Keratinocyte (primary cell): Measurements from ENCODE around the gene RNU6-1. TPM values are rescaled to one million over a fixed set of nuclear protein-coding genes. Genes with fewer than 3 reads are reported as not detected.

Experiments used
- DNase-seq: peaks from one replicate; pipeline ENCODE4 v3.0.0-alpha.2; 2011; ENCODE audit warnings: low read depth, missing footprints, low spot score
- FAIRE-seq: peaks from 2 replicates; lab custom pipeline; 2011; peaks lifted over from hg19 to GRCh38; lab: Jason Lieb, UNC
- H2AFZ ChIP-seq: 2 replicates; pipeline ENCODE4 v1.6.0; 2012; ENCODE audit warnings: low read length, control low read depth, inconsistent platforms; ENCODE audit not compliant: control insufficient read depth
- H3K27ac ChIP-seq: 2 replicates; pipeline ENCODE4 v1.5.1; 2011; ENCODE audit warnings: low read length; ENCODE audit not compliant: control insufficient read depth, insufficient read depth
- H3K27me3 ChIP-seq: 3 replicates; pipeline ENCODE4 v1.6.0; 2011; ENCODE audit warnings: low read length; ENCODE audit not compliant: control insufficient read depth, insufficient read depth; ENCODE audit errors: extremely low read depth
- H3K36me3 ChIP-seq, 2 experiments: 2 replicates in 1 of 2; 3 replicates in 1 of 2; pipeline ENCODE4 v1.5.1; 2011; ENCODE audit warnings: low read length in 2 of 2, mild to moderate bottlenecking in 1 of 2; ENCODE audit not compliant: control insufficient read depth in 2 of 2, insufficient read depth in 2 of 2; ENCODE audit errors: extremely low read depth in 1 of 2
- H3K4me1 ChIP-seq: 3 replicates; pipeline ENCODE4 v1.5.1; 2011; ENCODE audit warnings: low read length; ENCODE audit not compliant: control insufficient read depth, insufficient read depth; ENCODE audit errors: extremely low read depth
- H3K4me2 ChIP-seq: 3 replicates; pipeline ENCODE4 v1.6.0; 2011; ENCODE audit warnings: low read depth, low read length; ENCODE audit not compliant: control insufficient read depth, insufficient read depth; ENCODE audit errors: extremely low read depth
- H3K4me3 ChIP-seq, 3 experiments: fragments of 200-600 bp in 1 of 3; sonication (generic) in 1 of 3; 2 replicates in 2 of 3; 3 replicates in 1 of 3; pipeline ENCODE4 v1.5.1; 2011 to 2016; ENCODE audit warnings: low read length in 3 of 3, mild to moderate bottlenecking in 3 of 3, control low read depth in 2 of 3, inconsistent platforms in 1 of 3, low read depth in 1 of 3, mixed read lengths in 1 of 3, mixed run types in 1 of 3, moderate library complexity in 1 of 3; ENCODE audit not compliant: control insufficient read depth in 2 of 3, insufficient read depth in 2 of 3; ENCODE audit errors: extremely low read depth in 1 of 3
- H3K79me2 ChIP-seq: 2 replicates; pipeline ENCODE4 v1.6.0; 2012; ENCODE audit warnings: low read length; ENCODE audit not compliant: control insufficient read depth, insufficient read depth
- H3K9ac ChIP-seq: 3 replicates; pipeline ENCODE4 v1.6.0; 2011; ENCODE audit warnings: low read length; ENCODE audit not compliant: control insufficient read depth, insufficient read depth; ENCODE audit errors: extremely low read depth
- H3K9me1 ChIP-seq: 3 replicates; pipeline ENCODE4 v1.6.0; 2011; ENCODE audit warnings: low read length; ENCODE audit not compliant: control insufficient read depth, insufficient read depth; ENCODE audit errors: extremely low read depth
- H3K9me3 ChIP-seq: 2 replicates; pipeline ENCODE4 v1.5.1; 2012; ENCODE audit warnings: low read depth, low read length; ENCODE audit not compliant: control insufficient read depth
- H4K20me1 ChIP-seq: 3 replicates; pipeline ENCODE4 v1.6.0; 2011; ENCODE audit warnings: low read length; ENCODE audit not compliant: control insufficient read depth, insufficient read depth; ENCODE audit errors: extremely low read depth
- EZH2 ChIP-seq: IDR thresholded peaks from one replicate; pipeline ENCODE4 v1.6.1; 2012; ENCODE audit warnings: inconsistent platforms, mild to moderate bottlenecking, low read length, moderate library complexity
- dilution Hi-C: fragments of 300-500 bp; cut with MboI; formaldehyde crosslinking; loops from one replicate; pipeline ENCODE4 v1.7.0; 2020; ENCODE audit warnings: low sequenced_read_pairs; ENCODE audit not compliant: extremely low pct_ligation_motif_present
- polyA plus RNA-seq, 5 experiments: library from polyadenylated mRNA; depleted of rRNA in 3 of 5; stranded (reverse) in 3 of 5; stranded (forward) in 1 of 5; unstranded in 1 of 5; fragments of >200 nt; gene quantifications; 1 replicate in 1 of 5; 2 replicates in 3 of 5; 3 replicates in 1 of 5; pipeline versions ENCODE4 v1.2.1 to v1.2.3, GENCODE V29; 2011 to 2012; ENCODE audit warnings: missing spikeins in 2 of 5, low read depth in 1 of 5, low replicate concordance in 1 of 5
- TF ChIP-seq, protein P1 (sequence below), 3 experiments: IDR thresholded peaks in 1 of 3; conservative IDR thresholded peaks in 1 of 3; optimal IDR thresholded peaks in 1 of 3; 2 replicates in 2 of 3; 3 replicates in 1 of 3; pipeline versions ENCODE3 to v1.5.1; 2011; ENCODE audit warnings: low read length in 3 of 3, mild to moderate bottlenecking in 3 of 3, moderate library complexity in 2 of 3, control low read depth in 1 of 3, inconsistent platforms in 1 of 3; ENCODE audit not compliant: insufficient read depth in 2 of 3; ENCODE audit errors: extremely low read depth in 1 of 3

RNU6-1 gene
- polyA plus RNA-seq, 1 donor (not counting 4 experiments of a cell fraction or from before 2014, with no cell fraction given) = not detected

DNA sequence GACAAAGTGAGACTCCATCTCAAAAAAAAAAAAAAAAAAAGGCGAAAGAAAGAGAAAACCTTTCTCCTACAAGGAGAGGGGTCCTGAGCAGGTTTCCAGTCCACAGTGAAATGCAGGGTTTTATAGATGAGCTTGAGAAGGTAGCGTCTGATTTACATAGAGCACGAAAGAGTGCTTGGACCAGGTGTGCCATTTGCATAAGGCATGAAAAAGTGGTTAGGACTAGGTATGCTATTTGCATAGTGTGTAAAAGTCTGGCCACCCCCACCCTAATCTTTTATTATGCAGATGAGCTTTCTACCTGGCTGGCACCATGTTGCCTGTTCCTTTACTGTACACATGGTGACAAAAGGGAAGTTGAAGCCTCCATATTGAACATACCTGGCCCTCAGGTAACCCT, 13.6 kb upstream of the RNU6-1 start:
- Histone ChIP-seq H3K9me3 (no peaks in the 10 kb centered on the region), H3K36me3 (no peaks in the 10 kb centered on the region), H3K9ac (no peak overlapping the region), H3K4me2 (no peak overlapping the region), H3K27me3 (no peaks in the 10 kb centered on the region), H3K27ac (no peak overlapping the region), H4K20me1 (peaks cover 3% of the 10 kb centered on the region), H3K4me1 (peaks cover 6% of the 10 kb centered on the region), H3K79me2 (no peaks in the 10 kb centered on the region), H3K9me1 (no peaks in the 10 kb centered on the region), H3K4me3 (no peak overlapping the region), H2AFZ (no peak overlapping the region)
- no peak for FAIRE-seq
- dilution Hi-C loops = loop anchor here (10.0 kb wide), 1 partner anchor 181 kb away; no protein-coding TSS in a partner anchor
- TF ChIP-seq, protein P1, sequence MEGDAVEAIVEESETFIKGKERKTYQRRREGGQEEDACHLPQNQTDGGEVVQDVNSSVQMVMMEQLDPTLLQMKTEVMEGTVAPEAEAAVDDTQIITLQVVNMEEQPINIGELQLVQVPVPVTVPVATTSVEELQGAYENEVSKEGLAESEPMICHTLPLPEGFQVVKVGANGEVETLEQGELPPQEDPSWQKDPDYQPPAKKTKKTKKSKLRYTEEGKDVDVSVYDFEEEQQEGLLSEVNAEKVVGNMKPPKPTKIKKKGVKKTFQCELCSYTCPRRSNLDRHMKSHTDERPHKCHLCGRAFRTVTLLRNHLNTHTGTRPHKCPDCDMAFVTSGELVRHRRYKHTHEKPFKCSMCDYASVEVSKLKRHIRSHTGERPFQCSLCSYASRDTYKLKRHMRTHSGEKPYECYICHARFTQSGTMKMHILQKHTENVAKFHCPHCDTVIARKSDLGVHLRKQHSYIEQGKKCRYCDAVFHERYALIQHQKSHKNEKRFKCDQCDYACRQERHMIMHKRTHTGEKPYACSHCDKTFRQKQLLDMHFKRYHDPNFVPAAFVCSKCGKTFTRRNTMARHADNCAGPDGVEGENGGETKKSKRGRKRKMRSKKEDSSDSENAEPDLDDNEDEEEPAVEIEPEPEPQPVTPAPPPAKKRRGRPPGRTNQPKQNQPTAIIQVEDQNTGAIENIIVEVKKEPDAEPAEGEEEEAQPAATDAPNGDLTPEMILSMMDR (optimal IDR thresholded peaks at IDR 0.05 in 1 of 3, IDR thresholded peaks at IDR 0.05 in 1 of 3, conservative IDR thresholded peaks at IDR 0.05 in 1 of 3; ENCODE audit: extremely low read depth in 1 of 3, insufficient read depth in 2 of 3, low read length in 3 of 3) = no peak
- TF ChIP-seq EZH2 = no peak
- no peak for DNase-seq

DNA sequence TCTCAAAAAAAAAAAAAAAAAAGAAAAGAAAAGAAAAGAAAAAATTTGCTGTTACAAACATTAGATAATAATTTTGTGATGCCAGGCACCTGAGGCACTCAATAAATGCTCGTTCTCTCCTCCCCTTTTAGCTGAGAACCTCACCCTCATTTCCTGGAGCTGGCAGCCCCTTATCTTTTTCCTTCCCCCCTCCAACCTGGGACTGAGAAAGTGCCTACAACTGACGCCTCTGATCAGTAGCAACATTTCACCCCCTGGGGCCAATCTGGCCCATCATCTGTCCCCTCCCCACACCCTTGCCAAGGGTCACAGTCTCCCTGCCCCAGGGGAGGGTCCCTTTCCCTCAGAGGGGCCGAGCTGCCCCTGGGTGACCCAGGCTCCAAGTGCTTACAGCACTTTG, 12.6 kb upstream of the RNU6-1 start:
- no peak for TF ChIP-seq EZH2
- TF ChIP-seq, protein P1 (optimal IDR thresholded peaks at IDR 0.05 in 1 of 3, IDR thresholded peaks at IDR 0.05 in 1 of 3, conservative IDR thresholded peaks at IDR 0.05 in 1 of 3; ENCODE audit: extremely low read depth in 1 of 3, insufficient read depth in 2 of 3, low read length in 3 of 3) = no peak
- no peak overlapping the region for H3K4me2 ChIP-seq
- no peak overlapping the region for H3K27ac ChIP-seq
- peaks cover 6% of the 10 kb centered on the region for H3K4me1 ChIP-seq
- DNase-seq = no peak
- H3K4me3 ChIP-seq = no peak overlapping the region
- H3K9ac ChIP-seq = no peak overlapping the region
- no peaks in the 10 kb centered on the region for H3K79me2 ChIP-seq
- H3K9me3 ChIP-seq = no peaks in the 10 kb centered on the region
- FAIRE-seq = no peak
- dilution Hi-C loops = loop anchor here (10.0 kb wide), 1 partner anchor 182 kb away; no protein-coding TSS in a partner anchor
- no peaks in the 10 kb centered on the region for H3K27me3 ChIP-seq
- H2AFZ ChIP-seq = no peak overlapping the region
- no peaks in the 10 kb centered on the region for H3K36me3 ChIP-seq
- H3K9me1 ChIP-seq = no peaks in the 10 kb centered on the region
- peaks cover 3% of the 10 kb centered on the region for H4K20me1 ChIP-seq
